GM21390 (cell line): ENCODE measurements around the gene RNF215.

Experiments
- ATAC-seq: cut with Tn5 transposase; IDR thresholded peaks from one replicate; pipeline ENCODE4 v1.9.1; 2021; ENCODE audit not compliant: unreplicated experiment

The RNF215 gene

DNA sequence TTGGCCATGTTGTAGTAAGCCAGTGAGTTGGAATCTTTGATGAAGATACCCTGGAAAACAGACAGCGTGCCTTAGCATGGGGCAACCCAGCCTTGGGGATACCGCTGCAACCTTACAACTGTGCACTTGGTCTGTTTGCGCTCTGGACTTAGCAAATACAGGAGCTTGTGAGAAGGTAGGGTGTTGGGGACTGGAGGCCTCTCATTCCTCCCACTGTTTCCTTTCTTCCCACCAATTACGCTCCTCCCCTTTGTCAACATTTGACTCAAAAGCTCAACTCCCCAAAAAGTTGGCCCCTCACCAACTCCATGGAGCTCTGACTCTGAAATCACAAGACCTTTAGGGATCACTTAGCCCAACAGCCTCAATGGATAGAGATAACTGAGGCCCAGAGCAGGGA lies 52.6 kb downstream of the RNF215 start:
- ATAC-seq = no peak

GRCh38 chr22:30333707-30334087 lies 53.5 kb downstream of the RNF215 start:
- no peak for ATAC-seq

- no peak for ATAC-seq
Measured at GRCh38 chr22:30332994-30333706, 54.1 kb downstream of the RNF215 start.

DNA sequence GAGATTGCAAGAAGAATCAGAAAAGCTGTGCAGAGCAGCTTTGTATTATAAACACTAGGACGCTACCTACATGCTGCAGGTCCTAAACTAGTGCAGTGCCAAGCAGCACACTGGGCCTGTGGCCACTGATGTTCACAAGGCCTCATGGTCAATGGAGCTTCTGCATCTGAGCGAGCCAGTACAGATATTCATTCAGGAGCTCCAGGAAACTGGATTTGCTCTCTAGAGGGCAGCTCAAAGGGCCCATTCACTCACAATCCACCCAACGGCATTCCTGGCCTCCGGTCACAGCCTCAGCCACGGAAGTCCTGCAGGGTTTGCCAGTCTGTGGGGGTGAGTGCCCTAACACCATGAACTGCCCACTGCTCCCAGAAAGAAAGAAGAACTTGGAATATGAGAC lies 54.7 kb downstream of the RNF215 start:
- no peak for ATAC-seq
